ENCODE results near the gene LRIG1.

LRIG1 gene

GRCh38 chr3:66443118-66443803, 57.6 kb downstream of the LRIG1 start:
- DNase-seq (ENCODE audit: low spot score): peak; percentile 65

- no peak for DNase-seq (ENCODE audit: low spot score)
Observed at GRCh38 chr3:66442254-66443117, 58.3 kb downstream of the LRIG1 start.

- no peak for DNase-seq (ENCODE audit: low spot score)
Observed at GRCh38 chr3:66441692-66442091, 59.1 kb downstream of the LRIG1 start.

- no peak for DNase-seq (ENCODE audit: low spot score)
Observed at GRCh38 chr3:66441129-66441528, 59.7 kb downstream of the LRIG1 start.

GRCh38 chr3:66439666-66440344, 61.0 kb downstream of the LRIG1 start:
- DNase-seq (ENCODE audit: low spot score): no peak

GRCh38 chr3:66438046-66438445, 62.8 kb downstream of the LRIG1 start:
- no peak for DNase-seq (ENCODE audit: low spot score)

GRCh38 chr3:66437341-66437929, 63.4 kb downstream of the LRIG1 start:
- DNase-seq (ENCODE audit: low spot score): no peak

- DNase-seq (ENCODE audit: low spot score): no peak
Observed at GRCh38 chr3:66435989-66436388, 64.8 kb downstream of the LRIG1 start.

- no peak for DNase-seq (ENCODE audit: low spot score)
Observed at GRCh38 chr3:66434726-66435125, 66.1 kb downstream of the LRIG1 start.

- no peak for DNase-seq (ENCODE audit: low spot score)
Observed at GRCh38 chr3:66433522-66433782, 67.4 kb downstream of the LRIG1 start.

- DNase-seq (ENCODE audit: low spot score): no peak
Observed at GRCh38 chr3:66432767-66433521, 67.9 kb downstream of the LRIG1 start.

GRCh38 chr3:66432041-66432766, 68.6 kb downstream of the LRIG1 start:
- DNase-seq (ENCODE audit: low spot score): no peak

GRCh38 chr3:66431494-66431893, 69.3 kb downstream of the LRIG1 start:
- DNase-seq (ENCODE audit: low spot score): no peak

GRCh38 chr3:66430876-66431275, 69.9 kb downstream of the LRIG1 start:
- DNase-seq (ENCODE audit: low spot score): no peak

GRCh38 chr3:66428733-66429132, 72.1 kb downstream of the LRIG1 start:
- peak; percentile 59 for DNase-seq (ENCODE audit: low spot score)

GRCh38 chr3:66427951-66428474, 72.8 kb downstream of the LRIG1 start:
- no peak for DNase-seq (ENCODE audit: low spot score)

GRCh38 chr3:66427352-66427751, 73.5 kb downstream of the LRIG1 start:
- no peak for DNase-seq (ENCODE audit: low spot score)

GRCh38 chr3:66426135-66426534, 74.7 kb downstream of the LRIG1 start:
- DNase-seq (ENCODE audit: low spot score): no peak

- DNase-seq (ENCODE audit: low spot score): no peak
Observed at GRCh38 chr3:66425576-66426114, 75.2 kb downstream of the LRIG1 start.

GRCh38 chr3:66425032-66425431, 75.8 kb downstream of the LRIG1 start:
- no peak for DNase-seq (ENCODE audit: low spot score)

- DNase-seq (ENCODE audit: low spot score): no peak
Observed at GRCh38 chr3:66423791-66424190, 77.0 kb downstream of the LRIG1 start.
